Activated CD8-positive, alpha-beta T cell treated with anti-CD3 and anti-CD28 coated beads for 36 hours (primary cell): ENCODE measurements around the gene PLA2G3. TPM values are rescaled to one million over a fixed set of nuclear protein-coding genes. Genes with fewer than 3 reads are reported as not detected.

Experiments used
- ATAC-seq: fragments of 200-7000 bp; cut with Tn5 transposase; one replicate; pipeline ENCODE4 v1.10.0; 2021; ENCODE audit warnings: mild to moderate bottlenecking, moderate library complexity
- CTCF ChIA-PET: fragments of 350-600 bp; sonication (Branson Sonifier 250); formaldehyde crosslinking; loops from one replicate; lab custom pipeline; 2021; ENCODE audit warnings: antibody characterized with exemption; lab: Charles Lee
- POLR2A ChIA-PET: fragments of 350-600 bp; sonication (Branson Sonifier 250); formaldehyde crosslinking; loops from one replicate; lab custom pipeline; 2021; ENCODE audit warnings: antibody characterized with exemption; lab: Charles Lee
- DNase-seq: peaks from one replicate; pipeline ENCODE4 v3.0.0-alpha.2; 2020
- H3K27ac Mint-ChIP-seq: one replicate; pipeline ENCODE4 v1.8.0; 2021; ENCODE audit warnings: mild to moderate bottlenecking, mixed read lengths
- H3K27me3 Mint-ChIP-seq: one replicate; pipeline ENCODE4 v1.8.0; 2021; ENCODE audit warnings: mixed read lengths
- H3K36me3 Mint-ChIP-seq: one replicate; pipeline ENCODE4 v1.8.0; 2021; ENCODE audit warnings: low read depth, mixed read lengths
- H3K4me1 Mint-ChIP-seq: one replicate; pipeline ENCODE4 v1.8.0; 2021; ENCODE audit warnings: low read depth, mixed read lengths
- H3K4me3 Mint-ChIP-seq: one replicate; pipeline ENCODE4 v1.8.0; 2021; ENCODE audit warnings: mild to moderate bottlenecking, moderate library complexity, mixed read lengths
- H3K9me3 Mint-ChIP-seq: one replicate; pipeline ENCODE4 v1.8.0; 2021; ENCODE audit warnings: mixed read lengths
- CTCF ChIP-seq: fragments of 200-600 bp; IDR thresholded peaks from one replicate; pipeline ENCODE4 v1.8.0; 2022; ENCODE audit warnings: antibody characterized with exemption, mild to moderate bottlenecking
- intact Hi-C: fragments of 100-400 bp; cut with micrococcal nuclease; formaldehyde crosslinking; loops from one replicate; pipeline ENCODE4 v1.10.0; 2022
- total RNA-seq, 2 experiments: library from RNA; stranded (reverse); gene quantifications; one replicate each; pipeline ENCODE4 v1.2.3, GENCODE V29; 2021

Gene PLA2G3
- total RNA-seq, 2 experiments from 2014 or later: not detected

- CTCF ChIA-PET: no interaction called here
- ATAC-seq (no peak), DNase-seq (no peak)
- no peak overlapping the region for H3K4me3 Mint-ChIP-seq
- no peak for TF ChIP-seq CTCF
- POLR2A ChIA-PET: no interaction called here
- H3K27me3 Mint-ChIP-seq: peaks cover 1% of the 10 kb centered on the region
- intact Hi-C loops: no loop called here
- H3K4me1 Mint-ChIP-seq: no peaks in the 10 kb centered on the region
- no peaks in the 10 kb centered on the region for H3K36me3 Mint-ChIP-seq
- H3K27ac Mint-ChIP-seq: no peak overlapping the region
- no peaks in the 10 kb centered on the region for H3K9me3 Mint-ChIP-seq
Measured at GRCh38 chr22:31124290-31124689, 16.0 kb downstream of the PLA2G3 start.

- no peaks in the 10 kb centered on the region for H3K4me1 Mint-ChIP-seq
- CTCF ChIA-PET: no interaction called here
- no peak overlapping the region for H3K27ac Mint-ChIP-seq
- no peaks in the 10 kb centered on the region for H3K36me3 Mint-ChIP-seq
- no peak overlapping the region for H3K4me3 Mint-ChIP-seq
- H3K9me3 Mint-ChIP-seq: no peaks in the 10 kb centered on the region
- POLR2A ChIA-PET: no interaction called here
- ATAC-seq (no peak), DNase-seq (no peak)
- intact Hi-C loops: no loop called here
- peaks cover 1% of the 10 kb centered on the region for H3K27me3 Mint-ChIP-seq
- no peak for TF ChIP-seq CTCF
Measured at GRCh38 chr22:31123292-31123602, 17.1 kb downstream of the PLA2G3 start.

GRCh38 chr22:31122532-31123291 is 17.6 kb downstream of the PLA2G3 start, which contains the start of gene INPP5J:
Gene INPP5J (plus strand): TSS chr22:31122966. CDS start chr22:31123015, 49 bp downstream.
- H3K27ac Mint-ChIP-seq: peak within 1 kb of the TSS; percentile 10
- no peaks in the 10 kb centered on the region for H3K9me3 Mint-ChIP-seq
- H3K4me1 Mint-ChIP-seq: no peaks in the 10 kb centered on the region
- intact Hi-C loops: no loop called here
- ChIA-PET CTCF (no interaction called here), POLR2A (no interaction called here)
- no peak for DNase-seq
- H3K36me3 Mint-ChIP-seq: no peaks in the 10 kb centered on the region
- no peak for TF ChIP-seq CTCF
- no peak for ATAC-seq
- H3K4me3 Mint-ChIP-seq: no peak within 1 kb of the TSS
- no peaks in the 10 kb centered on the region for H3K27me3 Mint-ChIP-seq

GRCh38 chr22:31122196-31122531 is 18.1 kb downstream of the PLA2G3 start:
- no peak for DNase-seq
- H3K36me3 Mint-ChIP-seq: no peaks in the 10 kb centered on the region
- ChIA-PET CTCF (no interaction called here), POLR2A (no interaction called here)
- H3K9me3 Mint-ChIP-seq: no peaks in the 10 kb centered on the region
- ATAC-seq: no peak
- intact Hi-C loops: no loop called here
- no peaks in the 10 kb centered on the region for H3K4me1 Mint-ChIP-seq
- H3K4me3 Mint-ChIP-seq: no peak overlapping the region
- H3K27ac Mint-ChIP-seq: peak overlapping the region; percentile 10
- H3K27me3 Mint-ChIP-seq: no peaks in the 10 kb centered on the region
- TF ChIP-seq CTCF: no peak

GRCh38 chr22:31121403-31121802 is 18.9 kb downstream of the PLA2G3 start:
- Mint-ChIP-seq H3K4me3 (no peak overlapping the region), H3K27ac (no peak overlapping the region), H3K4me1 (no peaks in the 10 kb centered on the region), H3K27me3 (no peaks in the 10 kb centered on the region), H3K9me3 (no peaks in the 10 kb centered on the region), H3K36me3 (no peaks in the 10 kb centered on the region)
- DNase-seq (no peak), ATAC-seq (no peak)
- CTCF ChIA-PET: no interaction called here
- no peak for TF ChIP-seq CTCF
- POLR2A ChIA-PET: no interaction called here
- intact Hi-C loops: no loop called here
